Prostate gland (tissue), 2 donors: ENCODE measurements around the gene OR5T2.

ENCODE experiments used
- POLR2A ChIP-seq: fragments of 450-650 bp; IDR thresholded peaks from one replicate; pipeline ENCODE4 v1.6.1; 2016; ENCODE audit warnings: antibody characterized with exemption, mild to moderate bottlenecking
- POLR2AphosphoS5 ChIP-seq: sonication (generic); formaldehyde crosslinking; IDR thresholded peaks from one replicate; pipeline ENCODE4 v1.6.1; 2017; ENCODE audit warnings: antibody characterized with exemption
- TF ChIP-seq, protein P1 (sequence below), 4 experiments: fragments of 200-600 bp in 2 of 4; fragments of 450-650 bp in 2 of 4; sonication (generic) in 2 of 4; IDR thresholded peaks; 1 replicate in 3 of 4; 2 replicates in 1 of 4; pipeline ENCODE4 v1.5.1; 2016 to 2019; ENCODE audit warnings: antibody characterized with exemption in 4 of 4, mild to moderate bottlenecking in 2 of 4, moderate library complexity in 2 of 4

DNA sequence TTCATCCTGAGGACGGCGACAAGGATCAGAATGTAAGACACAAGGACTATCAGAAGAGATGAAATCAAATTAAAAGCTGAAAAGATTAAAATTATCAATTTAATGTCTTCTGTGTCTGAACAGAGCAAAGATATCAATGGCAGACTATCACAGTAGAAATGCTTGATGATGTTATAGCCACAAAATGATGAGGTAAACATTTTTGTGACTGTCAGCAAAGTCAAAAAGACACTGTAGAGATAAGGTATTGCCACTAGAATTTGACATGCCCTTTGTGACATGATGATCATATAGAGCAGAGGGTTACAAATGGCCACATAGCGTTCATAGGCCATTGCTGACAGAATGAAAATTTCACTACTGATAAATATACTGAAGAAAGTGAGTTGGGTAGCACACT lies 45.5 kb downstream of the OR5T2 start:
- TF ChIP-seq, protein P1, sequence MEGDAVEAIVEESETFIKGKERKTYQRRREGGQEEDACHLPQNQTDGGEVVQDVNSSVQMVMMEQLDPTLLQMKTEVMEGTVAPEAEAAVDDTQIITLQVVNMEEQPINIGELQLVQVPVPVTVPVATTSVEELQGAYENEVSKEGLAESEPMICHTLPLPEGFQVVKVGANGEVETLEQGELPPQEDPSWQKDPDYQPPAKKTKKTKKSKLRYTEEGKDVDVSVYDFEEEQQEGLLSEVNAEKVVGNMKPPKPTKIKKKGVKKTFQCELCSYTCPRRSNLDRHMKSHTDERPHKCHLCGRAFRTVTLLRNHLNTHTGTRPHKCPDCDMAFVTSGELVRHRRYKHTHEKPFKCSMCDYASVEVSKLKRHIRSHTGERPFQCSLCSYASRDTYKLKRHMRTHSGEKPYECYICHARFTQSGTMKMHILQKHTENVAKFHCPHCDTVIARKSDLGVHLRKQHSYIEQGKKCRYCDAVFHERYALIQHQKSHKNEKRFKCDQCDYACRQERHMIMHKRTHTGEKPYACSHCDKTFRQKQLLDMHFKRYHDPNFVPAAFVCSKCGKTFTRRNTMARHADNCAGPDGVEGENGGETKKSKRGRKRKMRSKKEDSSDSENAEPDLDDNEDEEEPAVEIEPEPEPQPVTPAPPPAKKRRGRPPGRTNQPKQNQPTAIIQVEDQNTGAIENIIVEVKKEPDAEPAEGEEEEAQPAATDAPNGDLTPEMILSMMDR (IDR thresholded peaks at IDR 0.05), result no peak
- TF ChIP-seq POLR2AphosphoS5 (no peak), POLR2A (no peak)
